H1 (cell line): ENCODE measurements around the gene SH3GL1. TPM values are rescaled to one million over a fixed set of nuclear protein-coding genes. Genes with fewer than 3 reads are reported as not detected.

Source experiments
- CTCF ChIA-PET: fragments of 300-600 bp; sonication (Branson Sonifier 250); formaldehyde crosslinking; loops from one replicate; lab custom pipeline; 2021; ENCODE audit not compliant: partially characterized antibody; lab: Charles Lee
- POLR2A ChIA-PET: fragments of 300-600 bp; sonication (Branson Sonifier 250); formaldehyde crosslinking; loops from one replicate; lab custom pipeline; 2021; ENCODE audit warnings: inconsistent platforms; ENCODE audit not compliant: partially characterized antibody; lab: Charles Lee
- DNase-seq, 2 experiments: peaks; one replicate each; pipeline versions ENCODE4 v3.0.0 to v3.0.0-alpha.2; 2010 to 2022; ENCODE audit warnings: low spot score in 2 of 2, low read depth in 1 of 2, mixed read lengths in 1 of 2
- FAIRE-seq: peaks from 2 replicates; lab custom pipeline; 2011; peaks lifted over from hg19 to GRCh38; lab: Jason Lieb, UNC
- H2AFZ ChIP-seq: 2 replicates; pipeline ENCODE4 v1.8.1; 2012; ENCODE audit warnings: low read length, inconsistent platforms
- H2AK5ac ChIP-seq: 2 replicates; pipeline ENCODE4 v1.6.1; 2013; ENCODE audit warnings: low read depth, low read length
- H2BK120ac ChIP-seq: replicated peaks from 2 replicates; pipeline ENCODE3; 2013; ENCODE audit warnings: low read depth, low read length, inconsistent platforms
- H2BK12ac ChIP-seq: 2 replicates; pipeline ENCODE4 v1.6.1; 2013; ENCODE audit warnings: low read depth, low read length
- H2BK15ac ChIP-seq: 2 replicates; pipeline ENCODE4 v1.6.1; 2013; ENCODE audit warnings: low read length
- H2BK20ac ChIP-seq: 2 replicates; pipeline ENCODE4 v1.6.1; 2013; ENCODE audit warnings: low read length
- H2BK5ac ChIP-seq: 2 replicates; pipeline ENCODE4 v1.6.1; 2013; ENCODE audit warnings: low read depth, low read length
- H3K14ac ChIP-seq: 2 replicates; pipeline ENCODE4 v1.6.1; 2013; ENCODE audit warnings: inconsistent platforms; ENCODE audit not compliant: insufficient read length
- H3K18ac ChIP-seq: 2 replicates; pipeline ENCODE4 v1.6.1; 2013; ENCODE audit warnings: low read length; ENCODE audit errors: extremely low read depth
- H3K23ac ChIP-seq: 2 replicates; pipeline ENCODE4 v1.6.1; 2013; ENCODE audit warnings: inconsistent platforms; ENCODE audit not compliant: insufficient read length
- H3K23me2 ChIP-seq: 2 replicates; pipeline ENCODE4 v1.6.1; 2013; ENCODE audit warnings: low read depth, low read length
- H3K27ac ChIP-seq: 2 replicates; pipeline ENCODE4 v1.6.1; 2011; ENCODE audit warnings: low read depth, low read length, inconsistent platforms
- H3K27me3 ChIP-seq, 4 experiments: replicated peaks in 1 of 4; 1 replicate in 1 of 4; 2 replicates in 3 of 4; pipeline versions ENCODE4 v1.6.1 to v1.8.1; 2011 to 2013; ENCODE audit warnings: low read length in 3 of 4, mild to moderate bottlenecking in 3 of 4, inconsistent platforms in 2 of 4, mixed read lengths in 2 of 4, moderate library complexity in 1 of 4; ENCODE audit not compliant: control insufficient read depth in 3 of 4, insufficient read depth in 3 of 4; ENCODE audit errors: extremely low read depth in 1 of 4
- H3K36me3 ChIP-seq, 4 experiments: 2 replicates each; pipeline versions ENCODE4 v1.6.1 to v1.8.1; 2011 to 2013; ENCODE audit warnings: mild to moderate bottlenecking in 4 of 4, low read length in 3 of 4, moderate library complexity in 2 of 4, control low read depth in 1 of 4, inconsistent platforms in 1 of 4; ENCODE audit not compliant: insufficient read depth in 4 of 4, control insufficient read depth in 2 of 4
- H3K4ac ChIP-seq: replicated peaks from 2 replicates; pipeline ENCODE3; 2013; ENCODE audit warnings: low read length, low read depth, mixed read lengths, inconsistent platforms; ENCODE audit not compliant: insufficient read length
- H3K4me1 ChIP-seq, 4 experiments: replicated peaks in 1 of 4; 1 replicate in 1 of 4; 2 replicates in 3 of 4; pipeline versions ENCODE4 v1.6.1 to v1.8.1; 2011 to 2013; ENCODE audit warnings: low read length in 3 of 4, inconsistent platforms in 2 of 4, mixed read lengths in 1 of 4; ENCODE audit not compliant: insufficient read depth in 4 of 4, control insufficient read depth in 3 of 4
- H3K4me2 ChIP-seq, 2 experiments: 2 replicates each; pipeline versions ENCODE4 v1.6.1 to v1.8.1; 2011 to 2013; ENCODE audit warnings: low read depth in 2 of 2, low read length in 2 of 2, control low read depth in 1 of 2, inconsistent platforms in 1 of 2, mild to moderate bottlenecking in 1 of 2; ENCODE audit not compliant: insufficient read depth in 1 of 2
- H3K4me3 ChIP-seq, 4 experiments: fragments of 200-600, 300-600 bp in 1 of 4; sonication (generic), shearing (Covaris generic), sonication (Bioruptor Twin) in 1 of 4; 2 replicates each; pipeline versions ENCODE4 v1.5.1 to v1.8.1; 2011 to 2016; ENCODE audit warnings: low read length in 4 of 4, low read depth in 3 of 4, control low read depth in 2 of 4, inconsistent platforms in 2 of 4, mild to moderate bottlenecking in 2 of 4, mixed read lengths in 1 of 4, moderate library complexity in 1 of 4; ENCODE audit not compliant: insufficient read depth in 2 of 4; ENCODE audit errors: extremely low read depth in 1 of 4
- H3K56ac ChIP-seq: replicated peaks from 2 replicates; pipeline ENCODE3; 2013; ENCODE audit warnings: low read depth, mild to moderate bottlenecking, mixed read lengths, low read length, inconsistent platforms; ENCODE audit not compliant: insufficient read length
- H3K79me1 ChIP-seq: 2 replicates; pipeline ENCODE4 v1.6.1; 2013; ENCODE audit warnings: low read depth, low read length, control low read depth
- H3K79me2 ChIP-seq, 2 experiments: 2 replicates each; pipeline versions ENCODE4 v1.6.1 to v1.8.1; 2012 to 2013; ENCODE audit warnings: low read length in 2 of 2, mild to moderate bottlenecking in 2 of 2, inconsistent platforms in 1 of 2; ENCODE audit not compliant: insufficient read depth in 2 of 2, control insufficient read depth in 1 of 2
- H3K9ac ChIP-seq, 4 experiments: replicated peaks in 1 of 4; 1 replicate in 1 of 4; 2 replicates in 3 of 4; pipeline versions ENCODE4 v1.6.1 to v1.8.1; 2011 to 2013; ENCODE audit warnings: low read depth in 3 of 4, low read length in 3 of 4, control low read depth in 2 of 4, mild to moderate bottlenecking in 2 of 4, moderate library complexity in 2 of 4, inconsistent platforms in 1 of 4; ENCODE audit errors: extremely low read depth in 1 of 4
- H3K9me3 ChIP-seq, 2 experiments: 2 replicates each; pipeline versions ENCODE4 v1.6.1 to v1.8.1; 2012 to 2013; ENCODE audit warnings: mild to moderate bottlenecking in 2 of 2, moderate library complexity in 2 of 2, control low read depth in 1 of 2, inconsistent platforms in 1 of 2, low read depth in 1 of 2, low read length in 1 of 2, mixed read lengths in 1 of 2; ENCODE audit not compliant: insufficient read depth in 2 of 2
- H4K20me1 ChIP-seq, 2 experiments: replicated peaks in 1 of 2; 2 replicates each; pipeline versions ENCODE3 to v1.8.1; 2011 to 2013; ENCODE audit warnings: inconsistent platforms in 2 of 2, low read length in 2 of 2, mild to moderate bottlenecking in 1 of 2; ENCODE audit not compliant: insufficient read depth in 2 of 2, control insufficient read depth in 1 of 2
- H4K5ac ChIP-seq: 2 replicates; pipeline ENCODE4 v1.6.1; 2013; ENCODE audit warnings: low read length, low read depth, mixed read lengths, inconsistent platforms; ENCODE audit not compliant: insufficient read length
- H4K8ac ChIP-seq: 2 replicates; pipeline ENCODE4 v1.8.0; 2013; ENCODE audit warnings: mild to moderate bottlenecking, moderate library complexity, low read length, inconsistent platforms; ENCODE audit not compliant: insufficient read depth; ENCODE audit errors: extremely low read depth
- H4K91ac ChIP-seq: replicated peaks from 2 replicates; pipeline ENCODE3; 2013; ENCODE audit warnings: low read length, mixed read lengths, inconsistent platforms; ENCODE audit not compliant: insufficient read length
- ASH2L ChIP-seq: fragments of 200-600, 300-600 bp; sonication (generic); IDR thresholded peaks from one replicate; pipeline ENCODE4 v1.7.1; 2017; ENCODE audit warnings: low read length
- CHD1 ChIP-seq: IDR thresholded peaks from 2 replicates; pipeline ENCODE4 v1.6.1; 2012; ENCODE audit warnings: low read depth, low read length, improper control_type of control experiment
- EGR1 ChIP-seq: IDR thresholded peaks from 2 replicates; pipeline ENCODE4 v1.6.1; 2011; ENCODE audit warnings: low read depth, low read length, borderline replicate concordance
- JUND ChIP-seq: IDR thresholded peaks from 2 replicates; pipeline ENCODE4 v1.6.1; 2011; ENCODE audit warnings: mild to moderate bottlenecking, improper control_type of control experiment, low read length
- RFX5 ChIP-seq: IDR thresholded peaks from 2 replicates; pipeline ENCODE4 v1.6.1; 2011; ENCODE audit warnings: low read depth, low read length, improper control_type of control experiment, borderline replicate concordance
- RNF2 ChIP-seq: fragments of 200-900, 300-1000 bp; sonication (generic); IDR thresholded peaks from 2 replicates; pipeline ENCODE4 v1.7.1; 2016; ENCODE audit warnings: borderline replicate concordance, low read depth, mild to moderate bottlenecking, antibody characterized with exemption, low read length; ENCODE audit not compliant: poor library complexity, severe bottlenecking; ENCODE audit errors: missing control alignments
- RXRA ChIP-seq: IDR thresholded peaks from 2 replicates; pipeline ENCODE4 v1.6.1; 2011; ENCODE audit warnings: low read depth, mild to moderate bottlenecking, low read length, moderate library complexity; ENCODE audit not compliant: insufficient read depth
- SP4 ChIP-seq: IDR thresholded peaks from 2 replicates; pipeline ENCODE4 v1.6.1; 2012; ENCODE audit warnings: low read length, inconsistent platforms
- SUZ12 ChIP-seq: fragments of 200-600 bp; sonication (generic); IDR thresholded peaks from 2 replicates; pipeline ENCODE4 v1.6.1; 2012; ENCODE audit warnings: mild to moderate bottlenecking, inconsistent platforms, low read length, moderate library complexity, mixed read lengths
- TAF1 ChIP-seq: IDR thresholded peaks from 2 replicates; pipeline ENCODE4 v1.6.1; 2011; ENCODE audit warnings: mild to moderate bottlenecking, low read depth, low read length
- WGBS, 2 experiments: shearing (Covaris generic) in 1 of 2; methylation state at CpG; one replicate each; pipeline versions ENCODE4 v1.1.6 to v1.1.7; 2013 to 2015; ENCODE audit warnings: low lambda C conversion rate in 2 of 2, mixed read lengths in 2 of 2, inconsistent platforms in 1 of 2, low coverage in 1 of 2, missing lambda C conversion rate in 1 of 2; ENCODE audit not compliant: insufficient replicate concordance in 2 of 2, insufficient coverage in 1 of 2, insufficient read length in 1 of 2; ENCODE audit errors: extremely low coverage in 1 of 2, missing lambda C conversion rate in 1 of 2; 5-methylcytosine and 5-hydroxymethylcytosine counted together
- polyA plus RNA-seq, 7 experiments: library from polyadenylated mRNA; depleted of rRNA in 3 of 7; stranded (reverse) in 5 of 7; unstranded in 2 of 7; fragments of >200 nt in 5 of 7; fragments of 200-250 nt in 2 of 7; gene quantifications; 1 replicate in 5 of 7; 2 replicates in 1 of 7; 4 replicates in 1 of 7; pipeline versions ENCODE4 v1.2.1 to v1.2.3, GENCODE V29; 2011 to 2013; ENCODE audit warnings: missing spikeins in 2 of 7, mixed read lengths in 2 of 7
- total RNA-seq: library from RNA; stranded (reverse); fragmentation: NEBNext Ultra II Directional; extraction: Animal tissue kit (Norgen Biotek cat#: 25700); gene quantifications from 2 replicates; pipeline ENCODE4 v1.2.1, GENCODE V29; 2021
- TF ChIP-seq, protein P1 (sequence below): IDR thresholded peaks from 2 replicates; pipeline ENCODE4 v1.6.1; 2011; ENCODE audit warnings: low read depth, mild to moderate bottlenecking, low read length; ENCODE audit not compliant: insufficient read depth

The SH3GL1 gene
- total and polyA plus RNA-seq, 2 of the 8 experiments (the other 6 are each of a cell fraction or from before 2014, with no cell fraction given) = 81.5 to 102 TPM

DNA sequence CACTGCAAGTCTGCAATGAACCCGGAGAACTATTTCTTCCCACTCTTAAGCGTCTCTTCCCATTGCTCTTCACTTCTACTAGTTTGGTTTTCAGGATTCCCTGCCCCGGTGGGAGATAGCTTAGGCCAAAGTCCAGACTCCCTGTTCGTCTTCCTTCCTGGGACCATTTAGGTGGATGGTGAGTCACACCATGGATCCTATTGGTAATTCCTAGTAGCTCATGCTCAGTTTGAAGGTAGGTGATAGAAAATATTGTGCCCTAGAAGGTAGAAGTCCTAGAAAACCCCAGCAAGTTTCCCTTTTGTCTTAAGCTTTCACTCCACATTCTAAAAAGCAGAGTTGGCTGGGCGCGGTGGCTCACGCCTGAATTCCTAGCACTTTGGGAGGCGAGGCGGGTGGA is 15.9 kb upstream of the SH3GL1 start:
- Histone ChIP-seq H3K23me2 (no peaks in the 10 kb centered on the region), H4K91ac (no peak overlapping the region), H3K4ac (no peak overlapping the region), H3K23ac (no peak overlapping the region), H3K4me1 (peaks cover 6 to 22% (median 7%) of the 10 kb centered on the region in 4 experiments; a peak in 6 of 7 replicates), H3K27me3 (no peaks in the 10 kb centered on the region), H2AFZ (no peak overlapping the region), H2BK20ac (no peak overlapping the region), H3K18ac (no peak overlapping the region; the same call in 1 of the 2 replicates), H3K4me2 (peak overlapping the region in 1 of 2 experiments; percentile 41; a peak in 1 of 4 replicates), H4K8ac (no peak overlapping the region), H4K20me1 (peaks cover 19 to 29% of the 10 kb centered on the region in 2 experiments), H2BK5ac (no peak overlapping the region), H3K79me2 (peaks cover 11 to 87% of the 10 kb centered on the region in 2 experiments; a peak in 3 of 4 replicates), H2BK12ac (no peak overlapping the region), H3K14ac (no peak overlapping the region), H2BK15ac (no peak overlapping the region), H3K79me1 (peaks cover 7% of the 10 kb centered on the region), H3K27ac (peak overlapping the region; percentile 34; the same call in 1 of the 2 replicates), H4K5ac (no peak overlapping the region), H3K9ac (no peak overlapping the region), H2AK5ac (no peak overlapping the region), H2BK120ac (no peak overlapping the region), H3K4me3 (no peak overlapping the region), H3K9me3 (no peaks in the 10 kb centered on the region), H3K56ac (no peak overlapping the region), H3K36me3 (peaks cover 22 to 74% (median 44%) of the 10 kb centered on the region in 4 experiments)
- DNase-seq (no peak), FAIRE-seq (no peak)
- POLR2A ChIA-PET = interaction anchor here (1.0 to 58.1 kb wide), 5 partner anchors 8 to 58 kb away, joined by 3 to 1590 read pairs (median 8); partner anchors contain the start of genes CHAF1A, SH3GL1 and UBXN6
- WGBS, 2 experiments = 90% methylated on average over 9 of the region's 9 CpGs; no CpG with 5 or more reads in 1 of the 2 experiments
- CTCF ChIA-PET = interaction anchor here (0.6 to 2.3 kb wide), 6 partner anchors 10 to 1939 kb away, joined by 3 to 9 read pairs (median 4); partner anchors contain the start of gene SH3GL1
- TF ChIP-seq CHD1 (no peak), JUND (no peak), SUZ12 (no peak), TAF1 (no peak), EGR1 (no peak), ASH2L (no peak), RFX5 (no peak), RNF2 (no peak), RXRA (no peak), SP4 (no peak)
- TF ChIP-seq, protein P1, sequence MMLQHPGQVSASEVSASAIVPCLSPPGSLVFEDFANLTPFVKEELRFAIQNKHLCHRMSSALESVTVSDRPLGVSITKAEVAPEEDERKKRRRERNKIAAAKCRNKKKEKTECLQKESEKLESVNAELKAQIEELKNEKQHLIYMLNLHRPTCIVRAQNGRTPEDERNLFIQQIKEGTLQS = no peak
